OCI-LY3 (cell line): ENCODE data around the gene LARGE1.

Source experiments
- H2AFZ ChIP-seq: fragments of 200-600, 300-600 bp; shearing (Covaris generic); 2 replicates; pipeline ENCODE4 v1.6.0; 2014; ENCODE audit warnings: antibody characterized with exemption, low read depth, low read length
- H3K27ac ChIP-seq: fragments of 200-600, 300-600 bp; sonication (generic); 2 replicates; pipeline ENCODE4 v1.5.1; 2014; ENCODE audit warnings: mild to moderate bottlenecking, low read length, moderate library complexity, mixed read lengths
- H3K27me3 ChIP-seq: fragments of 200-600, 300-600 bp; sonication (generic); 2 replicates; pipeline ENCODE4 v1.6.1; 2014; ENCODE audit warnings: low read depth, low read length, mixed read lengths
- H3K36me3 ChIP-seq: fragments of 200-600, 300-600 bp; sonication (generic); replicated peaks from 2 replicates; pipeline ENCODE3; 2014; ENCODE audit warnings: low read depth, low read length, mixed read lengths
- H3K4me1 ChIP-seq: fragments of 300-600, 200-600 bp; sonication (generic); 2 replicates; pipeline ENCODE4 v1.6.1; 2014; ENCODE audit warnings: low read length, mixed read lengths
- H3K4me2 ChIP-seq: fragments of 200-600, 300-600 bp; sonication (generic); 2 replicates; pipeline ENCODE4 v1.6.1; 2014; ENCODE audit warnings: low read length, mixed read lengths
- H3K4me3 ChIP-seq: fragments of 300-600, 200-600 bp; sonication (generic); 2 replicates; pipeline ENCODE4 v1.5.1; 2014; ENCODE audit warnings: antibody characterized with exemption, mild to moderate bottlenecking, low read length, moderate library complexity
- H3K79me2 ChIP-seq: fragments of 300-600, 200-600 bp; shearing (Covaris generic); 2 replicates; pipeline ENCODE4 v1.6.1; 2014; ENCODE audit warnings: mild to moderate bottlenecking, low read length, mixed read lengths
- H3K9ac ChIP-seq: fragments of 300-600, 200-600 bp; shearing (Covaris generic); 2 replicates; pipeline ENCODE4 v1.6.0; 2014; ENCODE audit warnings: mild to moderate bottlenecking, low read length, moderate library complexity
- H3K9me3 ChIP-seq: fragments of 200-600, 300-600 bp; shearing (Covaris generic); 2 replicates; pipeline ENCODE4 v1.6.1; 2014; ENCODE audit warnings: low read length, mixed read lengths; ENCODE audit not compliant: insufficient read depth
- H4K20me1 ChIP-seq: fragments of 200-600, 300-600 bp; sonication (generic); 2 replicates; pipeline ENCODE4 v1.6.1; 2016; ENCODE audit warnings: low read length, mixed read lengths; ENCODE audit not compliant: insufficient read depth
- CTCF ChIP-seq: fragments of 200-600, 300-600 bp; sonication (generic); IDR thresholded peaks from 2 replicates; pipeline ENCODE4 v1.5.1; 2014; ENCODE audit warnings: antibody characterized with exemption, low read length, low read depth
- EZH2phosphoT487 ChIP-seq: fragments of 200-600 bp; shearing (Covaris generic); IDR thresholded peaks from 2 replicates; pipeline ENCODE4 v1.6.1; 2018; ENCODE audit warnings: antibody characterized with exemption, mixed run types, low read depth

The LARGE1 gene

GRCh38 chr22:33648478-33648877 is 271.8 kb downstream of the LARGE1 start:
- no peak overlapping the region for H2AFZ ChIP-seq

GRCh38 chr22:33640900-33641299 is 279.4 kb downstream of the LARGE1 start:
- Histone ChIP-seq H3K9me3 (no peaks in the 10 kb centered on the region), H3K4me1 (peaks cover 8% of the 10 kb centered on the region), H3K79me2 (0 out of 2 replicates have a peak, but pooled peaks cover 2% of the 10 kb centered on the region), H2AFZ (no peak overlapping the region), H3K36me3 (peaks cover 9% of the 10 kb centered on the region), H3K27me3 (no peaks in the 10 kb centered on the region), H3K4me3 (no peak overlapping the region), H4K20me1 (0 out of 2 replicates have a peak, but pooled peaks cover 8% of the 10 kb centered on the region), H3K9ac (no peak overlapping the region), H3K4me2 (no peak overlapping the region), H3K27ac (no peak overlapping the region)
- no peak for TF ChIP-seq EZH2phosphoT487
- TF ChIP-seq CTCF = no peak

More at GRCh38 chr22:33648478-33648877, 271.8 kb downstream of the LARGE1 start:
- Histone ChIP-seq H3K4me2 (no peak overlapping the region), H3K4me3 (no peak overlapping the region), H3K9ac (no peak overlapping the region), H3K9me3 (no peaks in the 10 kb centered on the region), H3K36me3 (peaks cover 13% of the 10 kb centered on the region), H3K4me1 (peaks cover 8% of the 10 kb centered on the region), H3K27ac (no peak overlapping the region), H3K79me2 (no peaks in the 10 kb centered on the region), H4K20me1 (0 out of 2 replicates have a peak, but pooled peaks cover 16% of the 10 kb centered on the region), H3K27me3 (no peaks in the 10 kb centered on the region)
- TF ChIP-seq EZH2phosphoT487 (no peak), CTCF (no peak)

GRCh38 chr22:33639588-33640254 is 280.6 kb downstream of the LARGE1 start:
- H3K27me3 ChIP-seq = no peaks in the 10 kb centered on the region
- H3K4me1 ChIP-seq = peaks cover 7% of the 10 kb centered on the region
- H3K9me3 ChIP-seq = no peaks in the 10 kb centered on the region
- H3K36me3 ChIP-seq = peaks cover 15% of the 10 kb centered on the region
- H4K20me1 ChIP-seq = 0 out of 2 replicates have a peak, but pooled peaks cover 8% of the 10 kb centered on the region
- H3K79me2 ChIP-seq = peaks cover 2% of the 10 kb centered on the region; the same call in 1 of the 2 replicates
- no peak overlapping the region for H3K4me2 ChIP-seq
- H3K9ac ChIP-seq = no peak overlapping the region
- H3K4me3 ChIP-seq = no peak overlapping the region
- no peak overlapping the region for H2AFZ ChIP-seq
- TF ChIP-seq CTCF = no peak
- no peak for TF ChIP-seq EZH2phosphoT487
- H3K27ac ChIP-seq = no peak overlapping the region

GRCh38 chr22:33635766-33636165 is 284.5 kb downstream of the LARGE1 start:
- no peak for TF ChIP-seq CTCF
- TF ChIP-seq EZH2phosphoT487 = no peak
- H2AFZ ChIP-seq = no peak overlapping the region
- H3K4me1 ChIP-seq = no peaks in the 10 kb centered on the region
- no peaks in the 10 kb centered on the region for H3K9me3 ChIP-seq
- H4K20me1 ChIP-seq = 0 out of 2 replicates have a peak, but pooled peaks cover 8% of the 10 kb centered on the region
- H3K79me2 ChIP-seq = no peaks in the 10 kb centered on the region; the same call in 1 of the 2 replicates
- H3K9ac ChIP-seq = no peak overlapping the region
- peaks cover 15% of the 10 kb centered on the region for H3K36me3 ChIP-seq
- no peak overlapping the region for H3K27ac ChIP-seq
- H3K4me2 ChIP-seq = no peak overlapping the region
- H3K4me3 ChIP-seq = no peak overlapping the region
- H3K27me3 ChIP-seq = no peaks in the 10 kb centered on the region
